Gastrocnemius medialis (tissue), 4 donors: ENCODE results near the gene RBBP9.

Experiments used
- POLR2A ChIP-seq, 2 donors: fragments of 450-650 bp; IDR thresholded peaks; one replicate each; pipeline ENCODE4 v1.6.1; 2017; ENCODE audit warnings: antibody characterized with exemption in 2 of 2, mild to moderate bottlenecking in 2 of 2, moderate library complexity in 2 of 2
- TF ChIP-seq, protein P1 (sequence below), 5 experiments: fragments of 450-650 bp in 3 of 5; fragments of 200-600 bp in 2 of 5; sonication (generic) in 2 of 5; IDR thresholded peaks in 4 of 5; conservative IDR thresholded peaks in 1 of 5; 1 replicate in 4 of 5; 2 replicates in 1 of 5; pipeline ENCODE4 v1.5.1; 2016 to 2019; ENCODE audit warnings: antibody characterized with exemption in 5 of 5, mild to moderate bottlenecking in 3 of 5, moderate library complexity in 3 of 5

GRCh38 chr20:18543216-18543615, 46.2 kb upstream of the RBBP9 start:
- no peak for TF ChIP-seq POLR2A (IDR thresholded peaks at IDR 0.05)
- TF ChIP-seq, protein P1, sequence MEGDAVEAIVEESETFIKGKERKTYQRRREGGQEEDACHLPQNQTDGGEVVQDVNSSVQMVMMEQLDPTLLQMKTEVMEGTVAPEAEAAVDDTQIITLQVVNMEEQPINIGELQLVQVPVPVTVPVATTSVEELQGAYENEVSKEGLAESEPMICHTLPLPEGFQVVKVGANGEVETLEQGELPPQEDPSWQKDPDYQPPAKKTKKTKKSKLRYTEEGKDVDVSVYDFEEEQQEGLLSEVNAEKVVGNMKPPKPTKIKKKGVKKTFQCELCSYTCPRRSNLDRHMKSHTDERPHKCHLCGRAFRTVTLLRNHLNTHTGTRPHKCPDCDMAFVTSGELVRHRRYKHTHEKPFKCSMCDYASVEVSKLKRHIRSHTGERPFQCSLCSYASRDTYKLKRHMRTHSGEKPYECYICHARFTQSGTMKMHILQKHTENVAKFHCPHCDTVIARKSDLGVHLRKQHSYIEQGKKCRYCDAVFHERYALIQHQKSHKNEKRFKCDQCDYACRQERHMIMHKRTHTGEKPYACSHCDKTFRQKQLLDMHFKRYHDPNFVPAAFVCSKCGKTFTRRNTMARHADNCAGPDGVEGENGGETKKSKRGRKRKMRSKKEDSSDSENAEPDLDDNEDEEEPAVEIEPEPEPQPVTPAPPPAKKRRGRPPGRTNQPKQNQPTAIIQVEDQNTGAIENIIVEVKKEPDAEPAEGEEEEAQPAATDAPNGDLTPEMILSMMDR (IDR thresholded peaks at IDR 0.05 in 4 of 5, conservative IDR thresholded peaks at IDR 0.05 in 1 of 5): no peak
